OCI-LY7 (cell line): ENCODE results near the gene P2RX1. TPM values are rescaled to one million over a fixed set of nuclear protein-coding genes. Genes with fewer than 3 reads are reported as not detected.

Source experiments
- BruUV-seq: library from RNA; stranded (reverse); fragments of 400-500 nt; replicated peaks from 2 replicates; lab custom pipeline; 2021; lab: Mats Ljungman, UMichigan
- CTCF ChIA-PET: fragments of 300-600 bp; sonication (Branson Sonifier 250); formaldehyde crosslinking; loops from one replicate; lab custom pipeline; 2022; ENCODE audit warnings: antibody characterized with exemption; ENCODE audit not compliant: unreplicated experiment; lab: Charles Lee
- POLR2A ChIA-PET: fragments of 300-600 bp; sonication (Branson Sonifier 250); formaldehyde crosslinking; loops from one replicate; lab custom pipeline; 2022; ENCODE audit warnings: antibody characterized with exemption; lab: Charles Lee
- DNase-seq: peaks from one replicate; pipeline ENCODE4 v3.0.0-alpha.2; 2015; ENCODE audit warnings: low spot score
- H2AFZ ChIP-seq: fragments of 200-600 bp; sonication (generic), shearing (Covaris generic); 2 replicates; pipeline ENCODE4 v1.6.1; 2014; ENCODE audit warnings: mild to moderate bottlenecking, antibody characterized with exemption, low read length, moderate library complexity
- H3K27ac ChIP-seq: fragments of 200-600 bp; sonication (generic); 2 replicates; pipeline ENCODE4 v1.5.1; 2014; ENCODE audit warnings: mixed run types, low read depth, mild to moderate bottlenecking, moderate library complexity, low read length, inconsistent platforms; ENCODE audit not compliant: poor library complexity, severe bottlenecking
- H3K36me3 ChIP-seq: fragments of 200-600 bp; sonication (generic); 2 replicates; pipeline ENCODE4 v1.6.1; 2014; ENCODE audit warnings: mild to moderate bottlenecking, antibody characterized with exemption, low read length, moderate library complexity, mixed read lengths; ENCODE audit not compliant: insufficient read depth
- H3K4me1 ChIP-seq: fragments of 200-600 bp; sonication (generic); 2 replicates; pipeline ENCODE4 v1.5.1; 2014; ENCODE audit warnings: mild to moderate bottlenecking, low read length; ENCODE audit not compliant: insufficient read depth, poor library complexity, severe bottlenecking
- H3K4me2 ChIP-seq: fragments of 200-600 bp; sonication (generic); 2 replicates; pipeline ENCODE4 v1.6.1; 2014; ENCODE audit warnings: mild to moderate bottlenecking, low read length
- H3K4me3 ChIP-seq: fragments of 200-600 bp; sonication (generic); 2 replicates; pipeline ENCODE4 v1.5.1; 2014; ENCODE audit warnings: mild to moderate bottlenecking, low read depth, low read length; ENCODE audit not compliant: poor library complexity, severe bottlenecking
- H3K79me2 ChIP-seq: fragments of 200-600 bp; sonication (generic); 2 replicates; pipeline ENCODE4 v1.6.1; 2016; ENCODE audit warnings: low read depth, mild to moderate bottlenecking, low read length, moderate library complexity, mixed read lengths; ENCODE audit not compliant: insufficient read depth
- H3K9me2 ChIP-seq: fragments of 200-600 bp; sonication (generic); 2 replicates; pipeline ENCODE4 v1.6.1; 2016; ENCODE audit warnings: mild to moderate bottlenecking, low read length, mixed read lengths; ENCODE audit not compliant: insufficient read depth
- H3K9me3 ChIP-seq: fragments of 200-600 bp; sonication (generic); 2 replicates; pipeline ENCODE4 v1.6.1; 2014; ENCODE audit warnings: mild to moderate bottlenecking, mixed run types, low read length, mixed read lengths
- H4K20me1 ChIP-seq: fragments of 200-600 bp; sonication (generic); 2 replicates; pipeline ENCODE4 v1.6.1; 2014; ENCODE audit warnings: mild to moderate bottlenecking, antibody characterized with exemption, low read length, moderate library complexity, mixed read lengths; ENCODE audit not compliant: insufficient read depth
- CTCF ChIP-seq: fragments of 200-600 bp; sonication (generic); conservative IDR thresholded peaks from 2 replicates; pipeline ENCODE4 v1.5.1; 2014; ENCODE audit warnings: mild to moderate bottlenecking, antibody characterized with exemption, low read length, moderate library complexity, mixed read lengths
- EZH2phosphoT487 ChIP-seq: fragments of 200-600 bp; sonication (generic); IDR thresholded peaks from 2 replicates; pipeline ENCODE4 v1.6.1; 2018; ENCODE audit warnings: low read depth, borderline replicate concordance, mild to moderate bottlenecking, mixed run types, antibody characterized with exemption, low read length, moderate library complexity, mixed read lengths
- intact Hi-C: fragments of 100-400 bp; cut with micrococcal nuclease; formaldehyde crosslinking; loops from one replicate; pipeline ENCODE4 v1.10.0; 2022; ENCODE audit not compliant: unreplicated experiment
- total RNA-seq, 2 experiments: library from RNA; depleted of rRNA in 1 of 2; stranded (reverse); fragments of >200 nt in 1 of 2; shearing (Covaris generic) in 1 of 2; gene quantifications; 2 replicates each; pipeline ENCODE4 v1.2.3, GENCODE V29; 2014 to 2022

Gene P2RX1
- total RNA-seq, 2 experiments from 2014 or later, result 0.69 to 4.5 TPM

GRCh38 chr17:3943240-3943891 is 27.1 kb upstream of the P2RX1 start:
- peaks cover 8% of the 10 kb centered on the region; the same call in 1 of the 2 replicates for H3K79me2 ChIP-seq
- BruUV-seq, result no TSS peak
- no peak overlapping the region for H3K27ac ChIP-seq
- no peak for TF ChIP-seq CTCF
- TF ChIP-seq EZH2phosphoT487, result no peak
- H3K9me2 ChIP-seq, result no peaks in the 10 kb centered on the region
- ChIA-PET CTCF (no interaction called here), POLR2A (no interaction called here)
- peaks cover 98% of the 10 kb centered on the region for H3K36me3 ChIP-seq
- H2AFZ ChIP-seq, result no peak overlapping the region
- no peaks in the 10 kb centered on the region for H3K9me3 ChIP-seq
- no peak overlapping the region for H3K4me2 ChIP-seq
- no peak overlapping the region for H3K4me3 ChIP-seq
- no peak for DNase-seq
- peaks cover 7% of the 10 kb centered on the region; the same call in 1 of the 2 replicates for H4K20me1 ChIP-seq
- no peaks in the 10 kb centered on the region for H3K4me1 ChIP-seq
- intact Hi-C loops, result no loop called here

GRCh38 chr17:3940965-3941698 is 24.9 kb upstream of the P2RX1 start:
- no peak for DNase-seq
- Histone ChIP-seq H3K4me1 (no peaks in the 10 kb centered on the region), H3K36me3 (peaks cover 98% of the 10 kb centered on the region), H2AFZ (no peak overlapping the region), H3K4me3 (no peak overlapping the region), H3K9me2 (no peaks in the 10 kb centered on the region), H3K27ac (no peak overlapping the region), H3K4me2 (no peak overlapping the region), H4K20me1 (peaks cover 7% of the 10 kb centered on the region; the same call in 1 of the 2 replicates), H3K79me2 (peaks cover 8% of the 10 kb centered on the region; the same call in 1 of the 2 replicates), H3K9me3 (no peaks in the 10 kb centered on the region)
- ChIA-PET CTCF (no interaction called here), POLR2A (no interaction called here)
- no peak for TF ChIP-seq EZH2phosphoT487
- BruUV-seq, result no TSS peak
- intact Hi-C loops, result no loop called here

- H2AFZ ChIP-seq, result no peak overlapping the region
- no peak overlapping the region for H3K27ac ChIP-seq
- ChIA-PET CTCF (no interaction called here), POLR2A (no interaction called here)
- BruUV-seq, result no TSS peak
- DNase-seq, result no peak
- no peak overlapping the region for H3K4me3 ChIP-seq
- peaks cover 99% of the 10 kb centered on the region for H3K36me3 ChIP-seq
- intact Hi-C loops, result no loop called here
- TF ChIP-seq EZH2phosphoT487 (no peak), CTCF (no peak)
- H4K20me1 ChIP-seq, result no peaks in the 10 kb centered on the region
- no peaks in the 10 kb centered on the region for H3K79me2 ChIP-seq
- no peaks in the 10 kb centered on the region for H3K4me1 ChIP-seq
- H3K9me2 ChIP-seq, result no peaks in the 10 kb centered on the region
- H3K9me3 ChIP-seq, result no peaks in the 10 kb centered on the region
- no peak overlapping the region for H3K4me2 ChIP-seq
These were observed 21.1 kb upstream of the P2RX1 start for GRCh38 chr17:3937359-3937758.
